ENCODE results near the gene SMIM8.

Gene SMIM8

GRCh38 chr6:87391334-87391733, 68.9 kb downstream of the SMIM8 start:
- peak; percentile 35 for DNase-seq (ENCODE audit: low read depth)

Measured in iris pigment epithelial cell (primary cell).